HG03457 (cell line): ENCODE results near the gene LMOD2.

ENCODE experiments used
- ATAC-seq: cut with Tn5 transposase; IDR thresholded peaks from one replicate; pipeline ENCODE4 v1.9.1; 2021; ENCODE audit warnings: moderate number of reproducible peaks; ENCODE audit not compliant: unreplicated experiment

The LMOD2 gene

DNA sequence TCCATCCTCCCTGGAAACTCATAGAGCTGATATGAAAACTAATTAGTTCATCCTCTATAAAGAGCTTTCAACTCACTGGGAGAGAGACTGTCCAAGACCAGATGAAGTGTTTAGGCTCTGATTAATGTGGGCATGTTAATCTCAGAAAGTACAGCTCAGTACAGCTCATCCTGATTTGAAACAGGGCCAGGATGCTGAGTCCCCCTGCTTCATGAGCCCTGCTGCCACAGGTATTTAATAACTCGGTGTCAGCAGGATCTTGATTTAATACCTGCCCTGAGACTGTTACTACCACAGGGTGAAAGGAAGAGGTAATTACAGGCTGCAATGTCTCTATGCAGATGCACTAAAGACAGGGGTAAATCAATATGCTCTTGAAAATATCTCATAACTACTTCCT lies 10.8 kb downstream of the LMOD2 start:
- ATAC-seq, result no peak

GRCh38 chr7:123669485-123669884 lies 13.8 kb downstream of the LMOD2 start:
- no peak for ATAC-seq

DNA sequence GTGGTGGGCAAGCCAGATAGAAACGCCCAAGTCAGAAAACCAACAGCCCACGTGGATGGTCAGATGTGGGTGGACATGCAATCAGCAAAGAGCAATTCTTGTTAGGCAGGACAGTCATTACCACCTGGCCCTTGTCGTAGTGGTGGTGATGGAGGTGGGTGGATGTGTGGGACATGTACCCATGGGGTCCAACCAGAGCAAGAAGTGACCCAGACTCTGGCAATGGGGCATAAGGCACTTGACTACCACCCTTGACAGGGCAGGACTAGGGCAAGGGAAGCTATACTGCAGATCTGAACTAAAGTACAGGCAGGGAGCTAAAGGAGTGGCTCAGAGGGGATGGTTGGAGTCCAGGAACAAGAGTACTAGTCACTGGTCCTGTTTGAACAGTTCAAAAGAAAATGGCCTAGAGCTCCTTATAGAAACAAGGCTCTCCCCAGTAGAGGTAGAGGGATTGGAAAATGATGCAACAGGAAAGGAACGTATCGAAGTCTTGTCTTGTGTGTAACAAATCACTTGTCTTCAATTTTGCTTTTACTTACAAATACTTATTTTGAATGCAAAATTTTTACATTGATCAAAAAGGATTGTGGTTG lies 17.6 kb downstream of the LMOD2 start:
- no peak for ATAC-seq

DNA sequence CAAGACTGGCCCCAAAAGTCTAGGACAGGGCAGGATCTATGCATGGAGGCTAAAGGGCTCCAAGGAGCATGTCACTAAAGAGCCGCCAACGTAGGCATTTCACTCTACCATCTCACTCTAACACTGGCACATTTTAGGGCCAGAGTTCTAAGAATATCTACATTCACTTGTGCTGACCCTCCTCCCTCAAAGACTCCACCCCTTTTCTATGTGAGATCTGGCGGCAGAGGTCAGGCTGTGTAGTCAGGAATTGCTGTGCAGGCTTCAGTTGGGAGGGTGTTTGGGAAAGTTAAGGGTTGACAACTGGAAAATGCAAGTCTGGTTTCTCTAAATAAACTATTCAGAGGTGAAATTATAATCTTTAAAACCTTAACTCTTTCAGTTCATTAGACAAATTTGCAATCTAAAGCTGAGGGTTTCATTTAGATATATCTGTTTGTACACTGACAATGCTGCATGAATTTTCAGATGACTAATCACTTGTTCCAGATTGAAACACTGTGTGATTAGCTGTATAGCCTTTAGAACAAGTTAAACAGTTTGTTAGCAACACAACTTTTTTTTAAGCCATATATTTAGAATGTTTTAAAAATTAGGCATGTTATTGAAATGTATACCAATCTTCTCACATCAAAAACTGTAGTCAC lies 18.2 kb downstream of the LMOD2 start:
- no peak for ATAC-seq

DNA sequence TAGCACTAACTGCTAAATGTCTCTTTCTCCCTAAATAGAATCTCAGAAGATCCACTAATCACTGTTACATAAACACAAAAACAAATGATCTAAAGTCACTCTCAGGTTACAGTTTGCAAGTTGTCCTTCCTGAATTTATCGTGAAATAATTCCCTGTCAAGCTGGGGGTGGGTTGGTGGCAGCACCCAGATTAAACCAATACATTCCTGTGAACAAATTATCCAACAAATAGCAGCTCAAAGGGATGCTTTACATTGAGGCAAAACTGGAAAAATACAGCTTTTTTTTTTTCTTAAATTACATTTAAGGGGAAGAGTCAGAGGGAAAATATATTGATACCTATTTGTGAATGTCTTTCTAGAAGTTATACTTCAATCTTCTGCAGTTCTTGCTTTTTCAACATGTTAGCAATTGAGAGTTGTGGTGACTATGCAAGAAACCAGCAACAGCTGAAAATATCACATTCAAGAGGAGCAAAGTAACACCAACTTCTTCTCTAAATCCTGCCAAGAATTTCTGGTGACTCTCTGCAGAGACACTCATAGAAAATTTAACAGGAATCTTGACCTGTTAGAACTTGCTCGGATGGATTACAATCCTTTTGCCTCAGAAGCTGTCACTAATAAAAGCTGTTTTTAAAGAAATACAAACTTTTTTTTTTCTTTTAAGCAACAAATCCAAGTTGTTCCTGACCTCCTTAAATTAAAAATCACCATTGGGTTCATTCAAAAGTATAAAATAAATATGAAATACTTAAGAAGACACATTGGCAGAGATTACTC lies 18.9 kb downstream of the LMOD2 start:
- no peak for ATAC-seq

- no peak for ATAC-seq
Observed at GRCh38 chr7:123675181-123675473, 19.5 kb downstream of the LMOD2 start.

DNA sequence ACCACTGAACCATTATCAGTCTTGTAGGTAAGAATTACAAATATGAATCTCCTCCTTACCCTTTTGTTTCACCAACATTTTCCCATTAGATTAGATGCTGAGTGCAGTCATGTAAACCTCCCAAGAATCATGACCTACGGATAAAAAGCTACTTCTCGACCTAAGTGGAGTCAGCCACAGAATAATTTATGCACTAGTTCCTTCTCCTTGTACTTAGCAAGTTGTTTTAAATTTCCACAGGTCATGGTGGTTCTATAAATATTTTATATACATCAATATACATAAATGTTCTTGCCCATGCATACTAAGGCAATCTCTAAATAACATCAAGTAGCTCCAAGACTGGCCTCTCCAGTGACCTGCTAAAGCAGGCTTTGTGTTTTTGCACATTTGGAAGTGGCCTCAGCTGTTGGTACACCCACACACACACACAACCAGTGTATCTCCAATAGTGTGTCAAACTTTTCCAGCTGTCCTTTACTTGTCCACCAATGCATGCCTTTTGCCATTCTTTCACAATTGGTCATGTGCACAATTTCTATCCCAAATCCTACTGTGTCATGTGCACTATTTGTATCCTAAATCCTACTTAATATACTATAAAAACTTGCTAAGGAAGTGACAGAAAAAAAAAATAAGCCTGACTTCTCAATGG lies 21.5 kb downstream of the LMOD2 start:
- ATAC-seq, result no peak

DNA sequence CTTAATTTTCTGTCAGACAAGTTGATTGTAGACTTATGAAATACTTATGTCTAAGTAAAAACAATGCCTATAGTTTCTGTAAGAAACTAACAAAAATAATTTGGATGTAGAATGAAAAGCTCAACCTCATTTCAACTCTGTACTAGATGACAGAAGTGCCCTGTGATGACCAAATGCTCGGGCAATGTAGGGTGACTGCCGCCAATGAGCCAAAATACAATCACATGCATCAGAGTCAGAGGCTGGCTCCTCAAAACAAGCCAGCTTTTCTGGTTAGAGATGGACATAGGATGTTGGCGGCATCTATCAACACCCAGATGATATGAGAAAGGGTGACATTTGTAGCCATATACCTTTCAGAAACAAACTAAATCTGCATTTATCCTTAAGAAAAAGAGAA lies 23.9 kb downstream of the LMOD2 start:
- no peak for ATAC-seq

- ATAC-seq, result no peak
Observed at GRCh38 chr7:123680580-123680979, 24.9 kb downstream of the LMOD2 start.

DNA sequence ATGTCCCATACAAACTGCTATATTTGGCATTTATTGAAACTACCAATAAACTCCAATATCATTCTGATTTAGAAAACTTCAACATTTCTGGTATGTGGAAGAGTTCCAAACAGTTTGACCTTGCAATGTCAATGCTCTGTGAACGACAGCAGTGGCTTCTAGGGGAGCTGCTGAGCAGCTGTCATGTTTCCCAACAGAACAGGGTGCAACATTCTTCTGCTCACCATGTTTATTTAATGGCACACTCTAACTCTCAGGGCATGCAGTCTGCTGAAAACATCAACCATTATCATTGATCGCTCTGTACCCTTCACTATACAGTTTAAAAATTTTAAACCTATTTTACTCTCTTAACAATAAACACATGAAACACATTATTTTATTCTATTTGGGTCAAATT lies 25.9 kb downstream of the LMOD2 start:
- ATAC-seq, result no peak

DNA sequence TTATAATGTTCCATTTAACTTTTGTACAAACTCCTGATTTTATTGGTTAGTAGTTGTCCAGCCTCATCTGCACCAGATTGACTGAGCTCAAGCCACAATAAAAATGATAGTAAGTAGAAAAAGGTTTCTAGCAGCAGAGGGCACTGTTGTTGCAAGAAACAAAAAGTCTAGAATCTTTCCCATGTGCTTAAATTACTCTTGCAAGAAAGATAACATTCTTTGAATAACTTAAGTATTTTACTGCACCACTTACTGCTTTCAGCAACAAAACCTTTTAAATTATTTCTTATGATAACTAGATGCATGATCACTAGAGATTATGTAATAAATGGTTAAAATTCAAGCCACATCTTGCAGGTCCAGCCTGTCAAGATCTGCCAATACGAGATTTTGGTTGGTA lies 27.0 kb downstream of the LMOD2 start:
- ATAC-seq, result no peak

DNA sequence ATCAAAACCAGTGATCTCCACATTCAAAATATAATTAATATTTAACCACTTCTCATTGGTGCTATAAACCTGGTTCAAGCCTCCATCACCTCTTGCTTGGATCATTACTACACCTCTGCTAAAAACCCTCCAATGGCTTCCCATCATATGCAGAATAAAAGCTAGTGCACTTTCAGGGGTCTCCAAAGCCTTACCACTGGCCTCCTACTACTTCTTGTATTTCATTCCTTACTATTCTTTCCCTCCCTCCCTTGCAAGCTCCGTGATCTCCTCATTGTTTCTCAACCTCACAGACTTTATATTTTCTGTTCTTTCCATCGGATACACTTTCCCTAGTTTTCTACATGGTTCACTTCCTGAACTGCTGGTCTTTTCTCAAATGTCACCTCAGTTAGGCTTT lies 31.5 kb downstream of the LMOD2 start:
- no peak for ATAC-seq

DNA sequence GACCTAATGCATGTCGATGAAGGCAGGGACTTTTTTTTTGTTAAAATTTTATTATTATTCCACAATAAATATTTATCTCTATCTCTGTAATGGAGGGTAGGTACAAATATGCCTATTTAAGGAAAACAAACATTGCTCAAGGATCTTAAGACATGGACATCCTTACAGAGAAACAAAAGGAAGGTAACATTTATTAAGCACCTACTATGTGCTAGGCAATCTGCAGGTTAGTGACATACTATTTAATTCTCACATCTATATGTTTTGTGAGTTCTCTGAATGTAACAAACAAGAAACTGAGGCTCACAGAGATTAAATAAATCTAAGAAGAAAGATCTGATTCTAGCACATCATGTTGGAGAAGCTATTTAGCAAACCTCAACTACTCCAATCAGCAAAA lies 32.1 kb downstream of the LMOD2 start:
- no peak for ATAC-seq

- ATAC-seq, result no peak
Observed at GRCh38 chr7:123689250-123689649, 33.6 kb downstream of the LMOD2 start.

- ATAC-seq, result no peak
Observed at GRCh38 chr7:123690550-123690949, 34.9 kb downstream of the LMOD2 start.

GRCh38 chr7:123692471-123692877 lies 36.8 kb downstream of the LMOD2 start:
- no peak for ATAC-seq

DNA sequence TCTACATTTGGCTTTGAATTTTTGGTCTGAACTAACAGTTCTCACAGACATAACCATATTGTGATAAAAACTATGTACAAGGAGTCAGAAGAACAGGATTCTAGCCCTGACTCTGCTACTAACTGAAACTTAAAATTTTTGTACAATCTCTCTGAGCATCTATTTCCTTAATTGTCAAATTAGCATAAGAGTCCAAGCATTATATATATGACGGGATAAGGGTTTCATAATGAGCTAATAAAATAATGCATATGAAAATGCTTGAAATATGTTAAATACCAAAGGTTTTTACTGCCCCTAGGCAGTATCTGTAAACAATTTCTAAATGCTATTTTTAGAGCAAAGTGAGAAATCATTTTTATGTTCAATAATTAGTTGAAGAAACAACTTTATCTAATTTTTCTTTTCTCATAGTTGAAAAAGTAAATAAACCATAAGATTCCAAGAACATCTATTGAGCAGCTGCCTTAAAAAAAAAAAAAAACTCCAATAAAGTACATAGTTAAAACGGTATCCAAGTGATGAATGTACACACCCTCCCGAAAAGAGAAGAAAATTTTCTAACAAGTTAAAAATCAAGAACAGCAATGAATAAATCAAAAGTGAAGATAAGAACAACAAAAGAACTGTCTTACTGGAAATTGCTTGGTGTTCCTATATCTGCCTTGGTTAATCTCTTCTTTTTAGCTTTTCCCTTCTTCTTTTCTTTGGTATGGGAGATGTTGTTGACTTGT lies 40.4 kb downstream of the LMOD2 start:
- no peak for ATAC-seq

DNA sequence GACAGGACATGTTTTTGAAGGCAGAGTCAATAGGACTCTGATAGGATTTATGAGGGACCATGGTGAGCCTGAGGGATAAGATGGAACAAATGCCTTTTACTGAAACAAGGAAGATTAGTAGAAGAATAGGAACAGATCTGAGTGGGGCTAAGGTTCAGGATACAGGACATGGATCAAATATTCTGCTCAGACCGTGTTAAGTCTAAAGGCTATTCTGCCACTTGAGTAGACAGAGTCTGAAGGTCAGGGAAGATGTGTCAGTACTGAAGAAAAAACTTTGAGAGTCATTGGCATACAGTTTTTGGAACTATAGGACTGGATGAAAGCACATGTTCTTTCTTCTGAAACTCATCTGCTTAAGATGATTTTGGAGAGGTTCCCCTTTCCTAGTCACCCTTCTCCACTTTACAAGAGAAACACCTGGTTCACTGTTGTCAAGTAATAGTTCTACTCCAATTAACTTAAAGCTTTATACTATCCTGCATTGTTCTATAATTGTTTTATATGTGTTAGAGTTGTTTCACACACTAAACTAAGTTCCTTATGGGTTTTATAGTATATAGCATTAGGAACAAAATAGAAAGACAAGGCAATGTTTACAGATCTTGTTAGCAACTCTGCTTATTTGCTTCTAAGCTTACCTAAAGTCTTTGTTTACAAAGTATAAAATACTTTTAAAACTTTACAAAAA lies 49.7 kb downstream of the LMOD2 start:
- no peak for ATAC-seq

GRCh38 chr7:123709525-123709924 lies 53.9 kb downstream of the LMOD2 start:
- no peak for ATAC-seq

GRCh38 chr7:123710683-123711082 lies 55.0 kb downstream of the LMOD2 start:
- no peak for ATAC-seq

GRCh38 chr7:123711832-123712293 lies 56.2 kb downstream of the LMOD2 start:
- no peak for ATAC-seq
